Measurements from ENCODE around the gene RSBN1.
A peak's percentile ranks its signal among the peaks of the same experiment; 100 is the strongest.
"Not testable (repeated sequence)": the region's sequence is repeated elsewhere in the genome, so short reads cannot be mapped to it uniquely, and the experiment has no call there.

RSBN1 gene

DNA sequence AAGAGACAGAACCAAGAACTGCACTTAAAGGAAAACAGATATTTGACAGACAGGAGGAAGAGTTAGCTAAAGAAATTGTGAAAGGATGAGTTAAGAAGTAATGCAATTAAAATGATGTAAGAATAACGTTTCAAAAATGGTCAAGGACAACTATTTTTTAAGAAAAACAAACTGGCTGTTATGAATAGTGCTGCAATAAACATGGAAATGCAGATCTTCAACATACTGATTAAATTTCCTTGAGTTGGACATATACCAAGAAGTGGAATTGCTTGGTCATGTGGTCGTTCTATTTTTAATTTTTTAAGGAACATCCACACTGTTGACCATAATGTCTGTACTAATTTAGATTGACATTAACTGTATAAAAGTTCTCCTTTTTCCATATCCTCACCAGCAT is 29.9 kb downstream of the RSBN1 start:
- no peak for DNase-seq (ENCODE audit: low read depth in 4 of 4, low spot score in 1 of 4)

DNA sequence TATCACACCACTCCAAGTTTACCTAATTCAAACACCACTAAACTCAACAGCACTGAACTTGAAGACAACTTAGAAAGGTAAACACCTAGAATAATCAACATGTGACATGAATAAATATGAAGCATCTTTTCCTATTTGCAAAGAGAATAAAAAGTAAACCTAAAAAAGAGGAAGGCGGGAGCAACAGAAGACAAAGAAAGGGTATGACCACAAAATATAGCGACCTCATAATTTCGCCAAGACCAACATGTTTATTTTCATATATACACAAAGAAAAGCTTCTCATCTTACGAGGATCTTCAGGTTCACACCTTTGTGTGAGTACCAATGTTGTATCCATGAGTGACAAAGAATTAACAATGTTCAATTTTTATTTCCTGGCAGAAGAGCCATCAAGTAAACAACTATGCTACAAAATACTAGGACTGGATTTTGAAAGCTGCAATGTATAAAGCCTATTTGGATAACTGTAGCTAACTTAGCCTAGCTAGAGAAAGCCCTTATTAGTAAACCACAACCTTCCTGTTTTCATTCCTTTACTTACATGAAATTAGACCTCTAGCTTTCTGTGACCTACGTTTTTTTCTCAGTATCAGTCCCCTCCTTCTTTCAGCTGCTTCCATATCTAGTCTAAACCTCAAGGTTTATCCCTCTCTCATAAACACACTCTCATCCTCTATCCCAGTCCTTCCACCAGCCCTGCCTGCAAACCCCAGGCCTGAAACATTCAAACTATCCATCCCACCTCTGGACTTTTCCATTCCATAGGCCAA is 31.7 kb downstream of the RSBN1 start:
- DNase-seq (ENCODE audit: low read depth in 4 of 4, low spot score in 1 of 4), result no peak

DNA sequence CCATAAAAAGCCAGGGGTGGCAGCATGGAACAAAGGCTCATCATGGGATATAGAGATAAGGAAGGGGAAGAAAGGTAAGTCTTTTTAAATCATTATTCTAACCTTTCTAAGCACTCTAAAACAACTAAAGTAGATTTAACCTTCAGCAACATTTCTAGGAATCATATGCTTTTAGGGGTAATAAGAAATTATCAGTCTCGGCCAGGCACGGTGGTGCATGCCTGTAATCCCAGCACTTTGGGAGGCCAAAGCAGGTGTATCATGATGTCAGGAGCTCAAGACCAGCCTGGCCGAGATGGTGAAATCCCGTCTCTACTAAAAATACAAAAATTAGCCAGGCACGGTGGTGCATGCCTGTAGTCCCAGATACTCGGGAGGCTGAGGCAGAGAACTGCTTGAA is 32.7 kb downstream of the RSBN1 start:
- no peak for DNase-seq (ENCODE audit: low read depth in 4 of 4, low spot score in 1 of 4)

DNA sequence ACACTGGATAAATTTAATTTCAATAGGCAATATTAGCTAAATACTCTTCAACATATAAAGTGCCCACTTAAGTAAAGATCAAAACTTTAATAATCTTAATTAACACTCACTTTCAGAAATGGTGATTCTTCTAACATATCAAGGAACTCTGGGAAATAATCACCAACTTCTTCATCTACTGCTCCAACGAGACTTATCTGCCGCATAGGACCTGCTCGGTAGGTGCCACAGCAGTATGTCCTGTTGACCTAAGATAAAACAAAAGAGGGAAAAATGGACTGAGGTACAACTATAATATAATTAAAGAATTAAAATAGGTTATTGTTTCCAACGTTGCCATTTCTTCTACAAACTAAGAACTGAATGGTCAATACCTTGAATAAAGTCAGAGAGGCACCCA is 34.7 kb downstream of the RSBN1 start:
- no peak for DNase-seq (ENCODE audit: low read depth in 4 of 4, low spot score in 1 of 4)

GRCh38 chr1:113770031-113770430 is 42.2 kb downstream of the RSBN1 start:
- DNase-seq (ENCODE audit: low read depth in 4 of 4, low spot score in 1 of 4), result no peak

DNA sequence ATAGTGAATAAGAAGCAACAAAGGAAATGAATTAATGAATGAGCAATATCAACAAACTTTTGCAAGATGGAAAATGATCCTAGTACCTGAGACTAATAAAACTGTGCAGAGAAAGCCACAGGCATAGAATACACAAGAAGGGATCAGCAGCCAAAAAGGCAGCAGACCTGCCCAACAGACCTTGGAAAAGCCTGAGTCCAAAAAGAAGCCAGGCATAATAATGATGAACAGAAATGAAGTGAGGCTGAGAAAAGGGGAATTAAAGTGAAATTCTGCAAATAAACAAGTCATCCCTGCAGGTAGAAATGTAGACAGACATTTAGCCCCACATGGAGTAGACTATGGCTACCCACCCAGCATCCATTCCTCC is 42.7 kb downstream of the RSBN1 start:
- no peak for DNase-seq (ENCODE audit: low read depth in 4 of 4, low spot score in 1 of 4)

DNA sequence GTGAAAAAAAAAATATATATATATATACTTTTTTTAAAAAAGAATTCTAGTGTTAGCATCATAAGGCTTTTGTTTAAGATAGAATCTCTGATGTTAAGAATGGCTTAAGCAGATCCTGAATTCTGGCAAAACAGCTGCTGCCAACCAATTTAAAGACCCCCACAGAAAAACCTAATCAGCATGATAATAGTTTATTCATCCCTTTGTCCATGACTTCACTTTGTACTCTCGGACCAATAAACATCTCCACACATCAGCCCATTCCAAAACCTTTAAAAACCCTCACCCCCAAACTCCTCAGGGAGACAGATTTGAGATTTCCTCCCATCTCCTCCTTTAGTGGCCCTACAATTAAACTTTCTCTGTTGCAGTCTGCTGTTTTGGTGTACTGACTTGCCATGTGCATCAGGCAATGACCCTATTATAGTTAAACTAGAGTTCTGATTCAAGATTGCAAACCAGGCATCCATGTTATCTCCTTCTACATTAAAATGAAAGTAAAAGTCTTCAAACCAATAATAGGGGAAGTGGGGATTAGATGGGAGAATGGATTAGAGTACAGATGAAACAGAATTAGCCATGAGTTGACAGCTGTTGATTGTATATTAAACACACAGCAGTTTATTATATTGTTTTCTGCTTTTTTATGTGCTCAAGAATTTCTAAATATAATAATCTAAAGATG is 43.2 kb downstream of the RSBN1 start:
- no peak for DNase-seq (ENCODE audit: low read depth in 4 of 4, low spot score in 1 of 4)

GRCh38 chr1:113765306-113766230 is 46.7 kb downstream of the RSBN1 start:
- DNase-seq (ENCODE audit: low read depth in 4 of 4, low spot score in 1 of 4), result no peak

- no peak for DNase-seq (ENCODE audit: low read depth in 4 of 4, low spot score in 1 of 4)
These were observed 48.6 kb downstream of the RSBN1 start for GRCh38 chr1:113763661-113764060.

- DNase-seq (ENCODE audit: low read depth in 4 of 4, low spot score in 1 of 4), result no peak
These were observed 50.3 kb downstream of the RSBN1 start for GRCh38 chr1:113761937-113762336.

GRCh38 chr1:113760102-113761080 is 51.9 kb downstream of the RSBN1 start:
- no peak for DNase-seq (ENCODE audit: low read depth in 4 of 4, low spot score in 1 of 4)

DNA sequence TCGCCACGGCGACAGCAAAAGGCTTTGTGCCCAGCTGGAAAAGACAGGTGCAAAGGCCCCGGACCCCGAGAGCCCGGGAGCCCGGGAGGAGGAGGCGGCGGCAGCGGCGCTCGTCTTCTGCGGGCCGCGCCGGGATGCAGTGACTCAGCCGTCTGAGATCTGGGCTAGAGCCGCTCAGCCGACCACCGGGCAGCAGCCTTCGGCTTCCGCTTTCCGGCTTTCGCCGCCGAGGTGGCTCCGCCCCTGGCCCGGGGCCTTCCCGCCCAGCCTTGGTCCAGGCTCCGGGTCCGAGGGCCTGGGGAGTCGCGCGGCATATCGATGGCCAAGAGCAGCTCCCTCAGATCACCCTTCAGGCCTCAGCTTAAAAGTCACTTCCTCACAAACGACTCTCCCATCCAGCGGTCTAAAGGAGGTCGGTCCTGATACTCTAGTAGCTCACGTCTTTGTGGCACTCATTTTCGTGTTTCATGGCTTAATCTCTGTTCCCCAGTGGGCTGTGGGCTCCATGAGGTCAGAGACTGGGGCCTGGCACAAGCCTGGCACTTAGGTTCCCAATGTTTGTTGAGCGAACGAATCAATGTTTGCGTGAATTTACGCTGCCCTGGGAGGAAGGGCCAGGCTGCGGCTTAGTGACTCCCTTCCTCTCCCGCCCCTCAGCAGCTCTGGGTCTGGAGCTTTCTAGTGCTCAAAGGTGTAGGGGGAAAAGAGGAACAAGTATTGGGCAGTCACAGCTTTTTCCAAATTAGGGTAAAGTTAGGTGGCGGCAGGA is 52.8 kb downstream of the RSBN1 start, which contains the start of gene PHTF1:
Gene PHTF1, minus strand, starts transcription at position 154 of the 769 bp plus-strand sequence. CDS start 783 bp downstream, outside the sequence.
- DNase-seq (ENCODE audit: low read depth in 4 of 4, low spot score in 1 of 4), result peak in 3 of 4 experiments; percentile 15 to 45 (median 33)

- DNase-seq (ENCODE audit: low read depth in 4 of 4, low spot score in 1 of 4), result peak in 3 of 4 experiments; percentile 14 to 49 (median 43)
These were observed 53.5 kb downstream of the RSBN1 start for GRCh38 chr1:113758631-113759332.

DNA sequence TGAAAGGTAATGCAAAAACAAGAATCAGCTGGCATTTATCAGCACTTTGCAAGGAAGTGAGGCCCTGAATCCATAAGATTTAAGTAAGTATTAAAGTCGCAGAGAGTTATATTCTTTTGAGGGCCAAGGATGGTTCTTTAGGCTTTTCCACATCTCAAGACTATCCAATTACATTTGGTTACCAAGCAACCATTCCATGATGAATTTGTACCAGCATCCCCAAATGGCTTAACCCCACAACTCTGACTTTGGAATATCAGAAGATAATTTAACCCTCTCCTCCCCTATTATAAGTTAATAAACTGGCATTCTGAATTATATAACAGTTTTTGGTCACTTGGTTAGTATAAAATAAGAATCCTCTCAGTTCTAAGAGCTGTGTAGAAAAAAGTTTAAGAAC is 55.8 kb downstream of the RSBN1 start:
- DNase-seq (ENCODE audit: low read depth in 4 of 4, low spot score in 1 of 4), result no peak

DNA sequence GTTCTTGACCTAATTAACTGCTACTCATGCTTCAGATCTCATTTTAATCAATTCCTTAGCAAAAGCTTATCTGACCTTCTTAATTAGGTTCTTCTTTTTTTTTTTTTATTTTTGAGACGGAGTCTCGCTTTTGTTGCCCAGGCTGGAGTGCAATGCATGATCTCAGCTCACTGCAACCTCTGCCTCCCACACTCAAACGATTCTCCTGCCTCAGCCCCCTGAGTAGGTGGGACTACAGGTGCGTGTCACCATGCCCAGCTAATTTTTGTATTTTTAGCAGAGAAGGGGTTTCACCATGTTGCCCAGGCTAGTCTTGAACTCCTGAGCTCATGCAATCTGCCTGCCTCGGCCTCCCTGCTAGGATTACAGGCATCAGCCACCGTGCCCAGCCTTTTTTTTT is 58.9 kb downstream of the RSBN1 start:
- DNase-seq (ENCODE audit: low read depth in 4 of 4, low spot score in 1 of 4), result not testable (repeated sequence)

DNA sequence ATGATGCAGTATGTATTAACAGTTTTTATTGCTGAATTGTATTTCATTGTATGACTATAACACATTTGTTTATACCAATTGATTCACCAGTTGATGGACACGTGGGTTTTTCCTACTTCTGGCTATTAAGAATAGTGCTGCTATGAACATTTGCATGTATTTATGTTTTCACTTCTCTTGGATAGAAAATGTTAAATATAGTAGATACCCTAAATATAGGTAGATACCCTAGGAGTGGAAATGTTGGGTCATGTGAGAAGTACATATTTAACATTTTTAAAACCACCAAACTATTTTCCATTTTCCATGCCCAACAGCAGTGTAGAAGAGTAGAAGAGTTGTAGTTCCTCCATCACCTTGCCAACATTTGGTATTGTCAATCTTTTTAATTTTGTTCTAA is 60.8 kb downstream of the RSBN1 start:
- DNase-seq (ENCODE audit: low read depth in 4 of 4, low spot score in 1 of 4), result no peak

DNA sequence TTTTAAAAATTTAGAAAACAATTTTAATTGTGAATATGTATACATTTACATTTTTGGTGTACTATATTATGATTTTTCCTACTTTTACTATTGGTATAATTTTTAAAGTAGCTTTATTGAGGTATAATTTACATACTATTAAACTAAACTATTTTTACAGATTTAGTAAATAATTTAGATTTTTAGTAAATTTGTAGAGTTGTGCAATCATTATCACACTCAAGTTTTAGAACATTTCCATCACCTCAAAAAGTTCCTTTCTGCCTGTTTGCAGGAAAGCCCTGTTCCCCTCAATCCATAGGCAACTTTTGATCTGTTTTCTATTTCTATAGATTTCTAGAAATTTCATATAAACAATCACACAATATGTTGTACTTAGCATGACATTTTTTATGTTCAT is 61.2 kb downstream of the RSBN1 start:
- DNase-seq (ENCODE audit: low read depth in 4 of 4, low spot score in 1 of 4), result no peak

GRCh38 chr1:113749402-113749801 is 62.9 kb downstream of the RSBN1 start:
- no peak for DNase-seq (ENCODE audit: low read depth in 4 of 4, low spot score in 1 of 4)

GRCh38 chr1:113747376-113747775 is 64.9 kb downstream of the RSBN1 start:
- DNase-seq (ENCODE audit: low read depth in 4 of 4, low spot score in 1 of 4), result no peak

All from stimulated activated CD4-positive, alpha-beta T cell treated with anti-CD3 and anti-CD28 coated beads, Interleukin-1b, Interleukin-23, amount 100 ng/mL, for 24 hours (primary cell).